ENCODE data around the gene WRNIP1. TPM values are rescaled to one million over a fixed set of nuclear protein-coding genes. Genes with fewer than 3 reads are reported as not detected.

The WRNIP1 gene
- total and polyA plus RNA-seq, 2 of the 8 experiments (the other 6 are each of a cell fraction or from before 2014, with no cell fraction given), result 38.2 to 39.2 TPM

DNA sequence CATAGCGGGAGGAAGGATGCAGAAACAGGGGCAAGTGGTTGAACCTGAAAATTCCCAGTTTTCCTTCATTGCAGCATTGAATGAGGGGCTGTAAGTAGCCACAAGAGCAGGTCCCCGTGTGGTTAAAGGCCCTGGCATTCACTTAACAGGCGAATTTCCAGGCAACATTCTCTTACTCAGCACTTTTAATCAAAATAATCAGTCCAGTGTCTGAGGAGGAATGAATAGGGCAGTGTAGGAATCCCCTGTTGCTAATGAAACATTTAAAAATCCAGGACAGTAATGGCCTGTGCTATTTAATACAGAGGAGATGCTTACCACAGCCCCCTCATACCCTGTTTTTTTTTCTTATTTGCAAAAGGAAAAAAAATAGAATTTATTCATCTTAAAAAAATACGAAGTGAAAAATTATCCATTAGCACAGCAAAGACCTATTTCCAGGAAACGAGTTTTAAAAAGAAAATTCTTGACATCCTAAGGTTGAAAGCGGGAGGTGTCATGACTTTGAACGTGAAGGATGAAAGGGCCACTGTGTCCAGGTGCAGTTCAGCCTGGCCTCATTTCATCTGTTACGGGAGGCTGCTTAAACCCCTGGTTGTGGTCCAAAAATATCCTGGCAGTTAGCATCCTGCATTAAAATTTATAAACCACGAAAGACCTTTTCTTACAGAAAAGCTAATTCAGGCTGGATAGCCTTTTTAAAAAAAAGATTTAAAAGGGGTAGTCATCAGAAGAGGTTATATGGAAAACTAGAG, 34.7 kb upstream of the WRNIP1 start:
- 0 out of 2 replicates have a peak overlapping the region, but pooled peaks have one; percentile 10 for H2AFZ ChIP-seq (ENCODE audit: low read length)
- H3K79me2 ChIP-seq (ENCODE audit: control insufficient read depth in 1 of 2, insufficient read depth in 2 of 2, low read length in 2 of 2), result no peaks in the 10 kb centered on the region
- ChIA-PET POLR2A (ENCODE audit: partially characterized antibody) (no interaction called here), CTCF (ENCODE audit: partially characterized antibody) (no interaction called here)
- no peak overlapping the region for H2BK5ac ChIP-seq (ENCODE audit: low read depth, low read length)
- no peaks in the 10 kb centered on the region for H3K23me2 ChIP-seq (ENCODE audit: low read depth, low read length)
- no peak overlapping the region for H3K18ac ChIP-seq (ENCODE audit: extremely low read depth, low read length)
- no peak overlapping the region for H3K4me2 ChIP-seq (ENCODE audit: insufficient read depth in 1 of 2, low read depth in 2 of 2, low read length in 2 of 2)
- no peak overlapping the region for H3K4ac ChIP-seq (replicated peaks; ENCODE audit: insufficient read length, low read depth, low read length)
- no peak overlapping the region for H4K5ac ChIP-seq (ENCODE audit: insufficient read length, low read depth, low read length)
- H3K23ac ChIP-seq (ENCODE audit: insufficient read length), result no peak overlapping the region
- H4K8ac ChIP-seq (ENCODE audit: extremely low read depth, insufficient read depth, low read length), result no peak overlapping the region
- H3K27me3 ChIP-seq (replicated peaks in 1 of 4; ENCODE audit: control insufficient read depth in 3 of 4, extremely low read depth in 1 of 4, insufficient read depth in 3 of 4, low read length in 3 of 4), result no peaks in the 10 kb centered on the region
- H2BK20ac ChIP-seq (ENCODE audit: low read length), result no peak overlapping the region
- H3K4me1 ChIP-seq (replicated peaks in 1 of 4; ENCODE audit: control insufficient read depth in 3 of 4, insufficient read depth in 4 of 4, low read length in 3 of 4), result peaks cover 3 to 18% (median 6%) of the 10 kb centered on the region in 4 experiments
- H3K56ac ChIP-seq (replicated peaks; ENCODE audit: insufficient read length, low read depth, low read length), result no peak overlapping the region
- no peaks in the 10 kb centered on the region for H4K20me1 ChIP-seq (replicated peaks in 1 of 2; ENCODE audit: control insufficient read depth in 1 of 2, insufficient read depth in 2 of 2, low read length in 2 of 2)
- 83% methylated on average over 9 of the region's 9 CpGs; no CpG with 5 or more reads in 1 of the 2 experiments for WGBS, 2 experiments (ENCODE audit: extremely low coverage in 1 of 2, insufficient coverage in 1 of 2, insufficient read length in 1 of 2, insufficient replicate concordance in 2 of 2, low coverage in 1 of 2, low lambda C conversion rate in 2 of 2, missing lambda C conversion rate in 1 of 2)
- no peak overlapping the region for H3K14ac ChIP-seq (ENCODE audit: insufficient read length)
- H3K79me1 ChIP-seq (ENCODE audit: low read depth, low read length), result no peaks in the 10 kb centered on the region
- H3K36me3 ChIP-seq (ENCODE audit: control insufficient read depth in 2 of 4, insufficient read depth in 4 of 4, low read length in 3 of 4), result no peaks in the 10 kb centered on the region
- no peak overlapping the region for H2BK120ac ChIP-seq (replicated peaks; ENCODE audit: low read depth, low read length)
- H2AK5ac ChIP-seq (ENCODE audit: low read depth, low read length), result no peak overlapping the region
- no peaks in the 10 kb centered on the region for H3K9me3 ChIP-seq (ENCODE audit: insufficient read depth in 2 of 2, low read depth in 1 of 2, low read length in 1 of 2)
- no peak overlapping the region for H2BK15ac ChIP-seq (ENCODE audit: low read length)
- FAIRE-seq (no peak), DNase-seq (ENCODE audit: low read depth in 1 of 2, low spot score in 2 of 2) (no peak)
- TF ChIP-seq MAFK (IDR thresholded peaks at IDR 0.05; ENCODE audit: low read depth, low read length) (peak; percentile 41; the same call in 1 of the 2 replicates), FOSL1 (IDR thresholded peaks at IDR 0.05; ENCODE audit: insufficient read depth, low read depth, low read length) (no peak)
- H3K27ac ChIP-seq (ENCODE audit: low read depth, low read length), result no peak overlapping the region
- H4K91ac ChIP-seq (replicated peaks; ENCODE audit: insufficient read length, low read length), result no peak overlapping the region
- H3K4me3 ChIP-seq (ENCODE audit: extremely low read depth in 1 of 4, insufficient read depth in 2 of 4, low read depth in 3 of 4, low read length in 4 of 4), result no peak overlapping the region
- H3K9ac ChIP-seq (replicated peaks in 1 of 4; ENCODE audit: extremely low read depth in 1 of 4, low read depth in 3 of 4, low read length in 3 of 4), result no peak overlapping the region
- no peak overlapping the region for H2BK12ac ChIP-seq (ENCODE audit: low read depth, low read length)

Measured in H1 (cell line).